H9 (cell line): ENCODE measurements around the gene PCYT1B. TPM values are rescaled to one million over a fixed set of nuclear protein-coding genes. Genes with fewer than 3 reads are reported as not detected.

Experiments
- DNase-seq: peaks from one replicate; pipeline ENCODE4 v3.0.0-alpha.2; 2017
- H2AFZ ChIP-seq: one replicate; pipeline ENCODE4 v1.6.1; 2013; ENCODE audit warnings: mild to moderate bottlenecking, low read length, control low read depth, moderate library complexity
- H2AK5ac ChIP-seq: 2 replicates; pipeline ENCODE4 v1.6.1; 2013; ENCODE audit warnings: low read length, control low read depth, mixed read lengths; ENCODE audit not compliant: insufficient read length
- H2BK120ac ChIP-seq: one replicate; pipeline ENCODE4 v1.6.1; 2013; ENCODE audit warnings: low read depth, mild to moderate bottlenecking, low read length, control low read depth, inconsistent platforms; ENCODE audit not compliant: poor library complexity, severe bottlenecking
- H2BK12ac ChIP-seq: 2 replicates; pipeline ENCODE4 v1.6.1; 2013; ENCODE audit warnings: low read length, control low read depth, mixed read lengths, low read depth; ENCODE audit not compliant: insufficient read length
- H2BK15ac ChIP-seq: 2 replicates; pipeline ENCODE4 v1.6.1; 2013; ENCODE audit warnings: low read depth, low read length, control low read depth
- H2BK20ac ChIP-seq: one replicate; pipeline ENCODE4 v1.6.1; 2013; ENCODE audit warnings: low read depth, mild to moderate bottlenecking, low read length, control low read depth, inconsistent platforms; ENCODE audit not compliant: poor library complexity, severe bottlenecking
- H2BK5ac ChIP-seq: 2 replicates; pipeline ENCODE4 v1.6.1; 2013; ENCODE audit warnings: low read length, control low read depth, mixed read lengths; ENCODE audit not compliant: insufficient read length
- H3K14ac ChIP-seq: 2 replicates; pipeline ENCODE4 v1.6.1; 2013; ENCODE audit warnings: low read length, control low read depth; ENCODE audit not compliant: insufficient read depth
- H3K18ac ChIP-seq: 2 replicates; pipeline ENCODE4 v1.6.1; 2013; ENCODE audit warnings: low read depth, mild to moderate bottlenecking, mixed read lengths, low read length, control low read depth; ENCODE audit not compliant: insufficient read length
- H3K23ac ChIP-seq: 2 replicates; pipeline ENCODE4 v1.6.1; 2013; ENCODE audit warnings: low read length, control low read depth, mixed read lengths, low read depth; ENCODE audit not compliant: insufficient read length
- H3K23me2 ChIP-seq: 2 replicates; pipeline ENCODE4 v1.6.1; 2013; ENCODE audit warnings: low read depth, mild to moderate bottlenecking, mixed read lengths, low read length, control low read depth; ENCODE audit not compliant: insufficient read length, poor library complexity, severe bottlenecking
- H3K27ac ChIP-seq: 2 replicates; pipeline ENCODE4 v1.5.1; 2013; ENCODE audit warnings: low read length, control low read depth, mixed read lengths, low read depth; ENCODE audit not compliant: insufficient read length
- H3K27me3 ChIP-seq: 2 replicates; pipeline ENCODE4 v1.6.1; 2013; ENCODE audit warnings: low read length, control low read depth, inconsistent platforms; ENCODE audit not compliant: insufficient read depth
- H3K4ac ChIP-seq: 2 replicates; pipeline ENCODE4 v1.6.1; 2013; ENCODE audit warnings: low read depth, mild to moderate bottlenecking, control low read depth, inconsistent platforms, low read length, moderate library complexity
- H3K4me1 ChIP-seq: 2 replicates; pipeline ENCODE4 v1.6.1; 2013; ENCODE audit warnings: low read length, control low read depth, inconsistent platforms; ENCODE audit not compliant: insufficient read depth
- H3K4me2 ChIP-seq: 2 replicates; pipeline ENCODE4 v1.6.1; 2013; ENCODE audit warnings: low read length, control low read depth, mixed read lengths; ENCODE audit not compliant: insufficient read length, insufficient read depth
- H3K56ac ChIP-seq: 2 replicates; pipeline ENCODE4 v1.6.1; 2013; ENCODE audit warnings: low read depth, mild to moderate bottlenecking, mixed read lengths, low read length, control low read depth; ENCODE audit not compliant: insufficient read length
- H3K79me1 ChIP-seq: 2 replicates; pipeline ENCODE4 v1.6.1; 2013; ENCODE audit warnings: low read depth, mild to moderate bottlenecking, moderate library complexity, low read length, control low read depth, inconsistent platforms; ENCODE audit not compliant: insufficient read depth, poor library complexity, severe bottlenecking
- H3K79me2 ChIP-seq: 2 replicates; pipeline ENCODE4 v1.6.1; 2013; ENCODE audit warnings: low read length, control low read depth, inconsistent platforms; ENCODE audit not compliant: insufficient read depth
- H3K9ac ChIP-seq: 2 replicates; pipeline ENCODE4 v1.6.1; 2013; ENCODE audit warnings: low read length, control low read depth, mixed read lengths; ENCODE audit not compliant: insufficient read length; ENCODE audit errors: extremely low read depth
- H3K9me3 ChIP-seq: one replicate; pipeline ENCODE4 v1.6.1; 2013; ENCODE audit warnings: low read depth, low read length, inconsistent platforms; ENCODE audit not compliant: control insufficient read depth
- H3T11ph ChIP-seq: one replicate; pipeline ENCODE4 v1.6.1; 2013; ENCODE audit warnings: mild to moderate bottlenecking, low read length, control low read depth, inconsistent platforms
- H4K20me1 ChIP-seq: one replicate; pipeline ENCODE4 v1.6.1; 2013; ENCODE audit not compliant: control insufficient read depth, insufficient read length, insufficient read depth
- H4K5ac ChIP-seq: 2 replicates; pipeline ENCODE4 v1.6.1; 2013; ENCODE audit warnings: low read depth, mild to moderate bottlenecking, mixed read lengths, low read length, control low read depth; ENCODE audit not compliant: insufficient read length
- H4K8ac ChIP-seq: replicated peaks from 2 replicates; pipeline ENCODE4 v1.6.1; 2013; ENCODE audit warnings: low read length, control low read depth, mixed read lengths, low read depth; ENCODE audit not compliant: insufficient read length
- H4K91ac ChIP-seq: 2 replicates; pipeline ENCODE4 v1.6.1; 2013; ENCODE audit warnings: low read depth, mild to moderate bottlenecking, moderate library complexity, mixed read lengths, low read length, control low read depth; ENCODE audit not compliant: insufficient read length
- H3K27ac Mint-ChIP-seq, 3 experiments: 2 replicates in 2 of 3; 3 replicates in 1 of 3; pipeline ENCODE4 v1.8.0; 2020 to 2021; ENCODE audit warnings: mixed read lengths in 3 of 3, mild to moderate bottlenecking in 1 of 3, moderate library complexity in 1 of 3
- H3K27me3 Mint-ChIP-seq: 2 replicates; pipeline ENCODE4 v1.8.0; 2021; ENCODE audit warnings: low read depth, mild to moderate bottlenecking, moderate library complexity, mixed read lengths
- H3K36me3 Mint-ChIP-seq, 3 experiments: 2 replicates in 2 of 3; 3 replicates in 1 of 3; pipeline ENCODE4 v1.8.0; 2020 to 2021; ENCODE audit warnings: low read depth in 3 of 3, mixed read lengths in 3 of 3; ENCODE audit not compliant: insufficient read depth in 1 of 3
- H3K4me1 Mint-ChIP-seq, 2 experiments: 2 replicates each; pipeline ENCODE4 v1.8.0; 2020; ENCODE audit warnings: mixed read lengths in 2 of 2
- H3K4me3 Mint-ChIP-seq, 2 experiments: 2 replicates in 1 of 2; 3 replicates in 1 of 2; pipeline ENCODE4 v1.8.0; 2020 to 2021; ENCODE audit warnings: mild to moderate bottlenecking in 2 of 2, mixed read lengths in 2 of 2, moderate library complexity in 1 of 2
- H3K9me3 Mint-ChIP-seq, 2 experiments: 2 replicates in 1 of 2; 3 replicates in 1 of 2; pipeline ENCODE4 v1.8.0; 2020; ENCODE audit warnings: mild to moderate bottlenecking in 2 of 2, mixed read lengths in 2 of 2, moderate library complexity in 1 of 2
- WGBS: extraction: QIAGEN DNeasy Blood & Tissue Kit; methylation state at CpG from one replicate; pipeline ENCODE4 v1.1.7; 2013; ENCODE audit warnings: missing lambda C conversion rate, low lambda C conversion rate, mixed read lengths; ENCODE audit not compliant: insufficient read length; ENCODE audit errors: extremely low coverage; 5-methylcytosine and 5-hydroxymethylcytosine counted together
- total RNA-seq: library from RNA; stranded (reverse); gene quantifications from 2 replicates; pipeline ENCODE4 v1.2.1, GENCODE V29; 2021
- TF ChIP-seq, protein P1 (sequence below): fragments of 200-600 bp; sonication (generic); conservative IDR thresholded peaks from 3 replicates; pipeline ENCODE4 v1.8.0; 2021; ENCODE audit warnings: antibody characterized with exemption, mild to moderate bottlenecking

Gene PCYT1B
- total RNA-seq, 1 experiment from 2014 or later: 29.1 TPM

GRCh38 chrX:24696294-24696693 lies 49.1 kb upstream of the PCYT1B start:
- TF ChIP-seq, protein P1, sequence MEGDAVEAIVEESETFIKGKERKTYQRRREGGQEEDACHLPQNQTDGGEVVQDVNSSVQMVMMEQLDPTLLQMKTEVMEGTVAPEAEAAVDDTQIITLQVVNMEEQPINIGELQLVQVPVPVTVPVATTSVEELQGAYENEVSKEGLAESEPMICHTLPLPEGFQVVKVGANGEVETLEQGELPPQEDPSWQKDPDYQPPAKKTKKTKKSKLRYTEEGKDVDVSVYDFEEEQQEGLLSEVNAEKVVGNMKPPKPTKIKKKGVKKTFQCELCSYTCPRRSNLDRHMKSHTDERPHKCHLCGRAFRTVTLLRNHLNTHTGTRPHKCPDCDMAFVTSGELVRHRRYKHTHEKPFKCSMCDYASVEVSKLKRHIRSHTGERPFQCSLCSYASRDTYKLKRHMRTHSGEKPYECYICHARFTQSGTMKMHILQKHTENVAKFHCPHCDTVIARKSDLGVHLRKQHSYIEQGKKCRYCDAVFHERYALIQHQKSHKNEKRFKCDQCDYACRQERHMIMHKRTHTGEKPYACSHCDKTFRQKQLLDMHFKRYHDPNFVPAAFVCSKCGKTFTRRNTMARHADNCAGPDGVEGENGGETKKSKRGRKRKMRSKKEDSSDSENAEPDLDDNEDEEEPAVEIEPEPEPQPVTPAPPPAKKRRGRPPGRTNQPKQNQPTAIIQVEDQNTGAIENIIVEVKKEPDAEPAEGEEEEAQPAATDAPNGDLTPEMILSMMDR: no peak
- H2BK120ac ChIP-seq: no peak overlapping the region
- H2BK12ac ChIP-seq: no peak overlapping the region
- WGBS: no CpG with 5 or more reads among the region's 6 CpGs
- H3T11ph ChIP-seq: no peak overlapping the region
- no peak overlapping the region for H3K9ac ChIP-seq
- H3K27ac Mint-ChIP-seq: peak overlapping the region in 1 of 3 experiments; percentile 53; a peak in 1 of 7 replicates
- no peak overlapping the region for H3K27ac ChIP-seq
- no peak overlapping the region for H3K18ac ChIP-seq
- H3K9me3 ChIP-seq: no peaks in the 10 kb centered on the region
- no peak overlapping the region for H3K4me2 ChIP-seq
- DNase-seq: no peak
- peak overlapping the region in 1 of 2 experiments; percentile 48; a peak in 1 of 5 replicates for H3K4me3 Mint-ChIP-seq
- no peaks in the 10 kb centered on the region for H3K23me2 ChIP-seq
- H2AFZ ChIP-seq: no peak overlapping the region
- no peak overlapping the region for H2BK15ac ChIP-seq
- H4K91ac ChIP-seq: no peak overlapping the region
- H2BK5ac ChIP-seq: no peak overlapping the region
- H3K79me1 ChIP-seq: no peaks in the 10 kb centered on the region
- no peaks in the 10 kb centered on the region for H3K27me3 ChIP-seq
- no peaks in the 10 kb centered on the region for H3K27me3 Mint-ChIP-seq
- no peak overlapping the region for H4K8ac ChIP-seq
- peaks cover 15 to 40% (median 39%) of the 10 kb centered on the region in 3 experiments; a peak in 6 of 7 replicates for H3K36me3 Mint-ChIP-seq
- H4K5ac ChIP-seq: no peak overlapping the region
- H3K4me1 Mint-ChIP-seq: peaks cover 38 to 42% of the 10 kb centered on the region in 2 experiments
- H3K4me1 ChIP-seq: peaks cover 6% of the 10 kb centered on the region; the same call in 1 of the 2 replicates
- no peak overlapping the region for H3K56ac ChIP-seq
- H3K14ac ChIP-seq: no peak overlapping the region
- no peaks in the 10 kb centered on the region; a peak in 2 of 5 replicates for H3K9me3 Mint-ChIP-seq
- peaks cover 3% of the 10 kb centered on the region for H4K20me1 ChIP-seq
- no peak overlapping the region for H3K4ac ChIP-seq
- H3K23ac ChIP-seq: no peak overlapping the region
- H2AK5ac ChIP-seq: no peak overlapping the region
- H3K79me2 ChIP-seq: peaks cover 27% of the 10 kb centered on the region
- no peak overlapping the region for H2BK20ac ChIP-seq
